Upper lobe of left lung (tissue), 4 donors: ENCODE results near the gene SNX6.

Experiments used
- POLR2A ChIP-seq, 4 donors: fragments of 450-650 bp; IDR thresholded peaks; one replicate each; pipeline ENCODE4 v1.5.1; 2016 to 2017; ENCODE audit warnings: antibody characterized with exemption in 4 of 4, mild to moderate bottlenecking in 2 of 4
- TF ChIP-seq, protein P1 (sequence below), 6 experiments: fragments of 450-650 bp in 4 of 6; fragments of 200-600 bp in 2 of 6; sonication (generic) in 2 of 6; IDR thresholded peaks; one replicate each; pipeline ENCODE4 v1.5.1; 2016 to 2019; ENCODE audit warnings: antibody characterized with exemption in 6 of 6

DNA sequence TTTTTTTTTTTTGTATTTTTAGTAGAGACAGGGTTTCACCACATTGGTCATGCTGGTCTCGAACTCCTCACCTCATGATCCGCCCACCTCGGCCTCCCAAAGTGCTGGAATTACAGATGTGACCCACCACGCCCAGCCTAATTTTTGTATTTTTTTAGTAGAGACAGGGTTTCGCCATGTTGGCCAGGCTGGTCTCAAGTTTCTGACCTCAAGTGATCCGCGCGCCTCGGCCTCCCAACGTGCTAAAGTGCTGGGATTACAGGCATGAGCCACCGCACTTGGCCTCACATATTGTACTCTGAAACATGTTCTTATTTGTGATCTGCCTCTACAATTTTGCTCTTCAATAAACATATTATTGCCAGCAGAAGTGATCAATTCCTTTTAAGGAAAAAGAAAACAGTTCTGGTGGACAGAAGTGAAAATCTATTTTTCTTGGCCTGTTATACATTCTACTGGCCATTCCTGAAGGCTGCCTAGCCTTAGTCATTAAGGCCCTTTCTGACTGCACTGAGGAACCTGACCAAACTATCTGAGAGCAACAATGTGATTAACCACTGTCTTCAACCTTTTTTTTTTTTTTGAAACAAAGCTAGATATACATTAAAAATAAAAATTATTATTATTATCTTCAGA lies 36.1 kb downstream of the SNX6 start:
- TF ChIP-seq, protein P1, sequence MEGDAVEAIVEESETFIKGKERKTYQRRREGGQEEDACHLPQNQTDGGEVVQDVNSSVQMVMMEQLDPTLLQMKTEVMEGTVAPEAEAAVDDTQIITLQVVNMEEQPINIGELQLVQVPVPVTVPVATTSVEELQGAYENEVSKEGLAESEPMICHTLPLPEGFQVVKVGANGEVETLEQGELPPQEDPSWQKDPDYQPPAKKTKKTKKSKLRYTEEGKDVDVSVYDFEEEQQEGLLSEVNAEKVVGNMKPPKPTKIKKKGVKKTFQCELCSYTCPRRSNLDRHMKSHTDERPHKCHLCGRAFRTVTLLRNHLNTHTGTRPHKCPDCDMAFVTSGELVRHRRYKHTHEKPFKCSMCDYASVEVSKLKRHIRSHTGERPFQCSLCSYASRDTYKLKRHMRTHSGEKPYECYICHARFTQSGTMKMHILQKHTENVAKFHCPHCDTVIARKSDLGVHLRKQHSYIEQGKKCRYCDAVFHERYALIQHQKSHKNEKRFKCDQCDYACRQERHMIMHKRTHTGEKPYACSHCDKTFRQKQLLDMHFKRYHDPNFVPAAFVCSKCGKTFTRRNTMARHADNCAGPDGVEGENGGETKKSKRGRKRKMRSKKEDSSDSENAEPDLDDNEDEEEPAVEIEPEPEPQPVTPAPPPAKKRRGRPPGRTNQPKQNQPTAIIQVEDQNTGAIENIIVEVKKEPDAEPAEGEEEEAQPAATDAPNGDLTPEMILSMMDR (IDR thresholded peaks at IDR 0.05) = no peak
- TF ChIP-seq POLR2A (IDR thresholded peaks at IDR 0.05) = no peak
